Effector memory CD8-positive, alpha-beta T cell (primary cell): ENCODE data around the gene LMNTD2.
A peak's percentile ranks its signal among the peaks of the same experiment; 100 is the strongest.

Source experiments
- ATAC-seq: fragments of 150-1000 bp; cut with Tn5 transposase; replicated peaks from 2 replicates; pipeline ENCODE4 v1.10.0; 2021; ENCODE audit warnings: mild to moderate bottlenecking, moderate library complexity
- DNase-seq, 3 experiments: peaks; one replicate each; pipeline ENCODE4 v3.0.0; 2021
- H3K27ac Mint-ChIP-seq, 2 donors: one replicate each; pipeline ENCODE4 v1.8.0; 2022; ENCODE audit warnings: mild to moderate bottlenecking in 2 of 2, mixed read lengths in 2 of 2, moderate library complexity in 2 of 2
- H3K27me3 Mint-ChIP-seq, 2 donors: one replicate each; pipeline ENCODE4 v1.8.0; 2022; ENCODE audit warnings: mixed read lengths in 2 of 2
- H3K36me3 Mint-ChIP-seq: one replicate; pipeline ENCODE4 v1.8.0; 2022; ENCODE audit warnings: mild to moderate bottlenecking, moderate library complexity, mixed read lengths; ENCODE audit not compliant: insufficient read depth
- H3K4me1 Mint-ChIP-seq, 2 donors: one replicate each; pipeline ENCODE4 v1.8.0; 2022; ENCODE audit warnings: low read depth in 2 of 2, mixed read lengths in 2 of 2
- H3K4me3 Mint-ChIP-seq, 2 donors: one replicate each; pipeline ENCODE4 v1.8.0; 2022; ENCODE audit warnings: mild to moderate bottlenecking in 2 of 2, mixed read lengths in 2 of 2, moderate library complexity in 2 of 2
- H3K9me3 Mint-ChIP-seq, 2 donors: one replicate each; pipeline ENCODE4 v1.8.0; 2022; ENCODE audit warnings: mixed read lengths in 2 of 2

Gene LMNTD2

DNA sequence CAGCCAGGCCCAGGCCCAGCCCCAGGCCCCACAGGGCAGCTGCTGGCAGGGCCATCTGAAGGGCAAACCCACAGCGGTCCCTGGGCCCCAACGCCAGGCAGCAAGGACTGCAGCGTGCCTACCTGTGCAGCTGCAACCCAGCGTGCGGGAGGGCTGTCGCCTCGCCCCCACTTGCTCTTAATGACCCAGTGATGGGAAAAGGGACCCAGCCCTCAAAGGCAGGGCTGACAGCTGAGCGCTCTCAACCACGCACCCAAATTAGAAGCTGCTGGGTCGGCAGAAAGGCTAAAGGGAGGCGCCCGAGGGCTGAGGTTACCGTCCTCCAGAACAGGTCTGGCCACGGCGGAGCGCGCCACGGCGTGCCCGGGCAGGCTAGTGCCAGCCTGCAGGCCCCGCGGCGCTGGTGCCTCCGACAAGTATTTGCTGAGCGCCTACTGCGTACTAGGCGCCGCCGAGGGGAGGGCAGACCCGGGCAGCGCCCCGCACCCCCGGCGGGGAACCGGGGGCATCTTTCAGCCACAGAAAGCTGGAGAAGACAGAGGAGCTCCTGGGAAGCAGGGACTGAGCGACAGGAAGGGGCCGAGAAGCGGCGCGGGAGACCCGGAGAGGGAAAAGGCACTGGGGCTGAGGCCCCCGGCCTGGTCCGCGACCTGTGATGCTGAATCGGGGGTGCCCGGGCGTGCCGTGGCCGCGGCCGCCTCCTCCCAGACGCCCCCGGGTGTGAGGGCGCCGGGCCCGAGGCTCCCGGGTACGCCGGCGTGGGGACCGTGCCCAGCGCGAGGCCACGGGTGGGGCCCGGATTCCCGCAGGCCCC, 25.9 kb downstream of the LMNTD2 start:
- Mint-ChIP-seq H3K9me3 (no peaks in the 10 kb centered on the region), H3K36me3 (peaks cover 40% of the 10 kb centered on the region), H3K27ac (peak overlapping the region in 1 of 2 donors; percentile 35), H3K27me3 (no peaks in the 10 kb centered on the region), H3K4me1 (peaks cover 14 to 18% of the 10 kb centered on the region in 2 donors), H3K4me3 (peak overlapping the region; percentile 67 to 71)
- peak; percentile 1 for ATAC-seq
- DNase-seq: peak in 1 of 3 experiments; percentile 26

DNA sequence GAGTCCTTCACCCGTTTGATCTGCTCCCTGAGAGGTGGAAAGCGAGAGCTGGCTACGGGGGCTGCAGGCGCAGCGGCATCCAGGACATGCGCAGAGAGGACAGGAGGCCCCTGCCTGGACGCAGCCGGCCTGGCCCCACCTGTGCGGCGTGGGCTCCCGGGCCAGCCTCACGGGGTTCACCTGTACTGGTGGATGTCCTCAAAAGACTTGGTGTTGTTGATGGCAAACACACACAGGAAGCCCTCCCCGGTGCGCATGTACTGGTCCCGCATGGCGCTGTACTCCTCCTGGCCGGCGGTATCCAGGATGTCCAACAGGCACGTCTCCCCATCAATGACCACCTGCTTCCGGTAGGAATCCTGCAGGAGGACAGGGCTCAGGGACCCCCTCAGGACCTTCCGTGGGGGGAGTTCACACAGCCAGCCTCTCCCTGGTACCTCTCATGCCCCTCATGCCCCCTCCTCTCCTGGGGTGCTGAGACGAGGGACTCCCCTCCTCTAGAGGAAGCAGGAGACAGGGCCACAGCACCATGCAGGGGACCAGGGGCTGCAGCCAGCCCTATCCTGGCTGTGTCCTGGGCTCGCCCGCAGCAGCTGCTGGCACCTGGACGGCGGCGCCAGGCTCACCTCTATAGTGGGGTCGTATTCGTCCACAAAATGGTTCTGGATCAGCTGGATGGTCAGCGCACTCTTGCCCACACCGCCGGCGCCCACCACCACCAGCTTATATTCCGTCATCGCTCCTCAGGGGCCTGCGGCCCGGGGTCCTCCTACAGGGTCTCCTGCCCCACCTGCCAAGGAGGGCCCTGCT, 26.7 kb downstream of the LMNTD2 start:
- no peak for ATAC-seq
- H3K9me3 Mint-ChIP-seq: no peaks in the 10 kb centered on the region
- no peak overlapping the region for H3K27ac Mint-ChIP-seq
- no peaks in the 10 kb centered on the region for H3K27me3 Mint-ChIP-seq
- peak overlapping the region in 1 of 2 donors; percentile 71 for H3K4me3 Mint-ChIP-seq
- peaks cover 14 to 18% of the 10 kb centered on the region in 2 donors for H3K4me1 Mint-ChIP-seq
- peaks cover 40% of the 10 kb centered on the region for H3K36me3 Mint-ChIP-seq
- DNase-seq: no peak

DNA sequence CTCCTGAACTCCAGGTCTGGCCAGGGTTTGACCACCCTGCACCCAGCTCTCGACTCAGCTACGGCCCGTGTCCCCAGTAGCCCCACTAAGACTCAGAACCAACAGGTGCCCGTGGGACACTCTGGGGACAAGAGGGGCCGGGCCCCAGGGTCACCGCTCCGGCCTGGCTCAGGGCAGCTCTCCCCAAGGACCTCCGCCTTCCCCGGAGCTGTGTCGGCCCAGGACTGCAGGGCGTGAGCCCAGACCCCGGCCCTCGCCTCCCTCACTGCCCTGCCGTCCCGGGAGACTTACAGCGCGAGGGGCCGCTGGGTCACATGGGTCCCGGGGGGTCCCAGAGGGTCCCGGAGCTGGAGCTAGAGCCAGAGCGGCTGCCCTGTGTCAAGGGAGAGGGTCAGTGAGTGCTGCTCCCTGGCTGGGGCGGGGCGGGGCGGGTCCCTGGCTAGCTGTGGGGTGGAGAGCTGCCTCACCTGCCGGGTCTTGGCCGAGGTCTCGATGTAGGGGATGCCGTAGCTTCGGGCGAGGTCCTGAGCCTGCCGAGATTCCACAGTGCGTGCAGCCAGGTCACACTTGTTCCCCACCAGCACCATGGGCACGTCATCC, 27.5 kb downstream of the LMNTD2 start:
- Mint-ChIP-seq H3K27me3 (no peaks in the 10 kb centered on the region), H3K4me3 (no peak overlapping the region), H3K9me3 (no peaks in the 10 kb centered on the region), H3K4me1 (peaks cover 14 to 18% of the 10 kb centered on the region in 2 donors), H3K36me3 (peaks cover 38% of the 10 kb centered on the region), H3K27ac (no peak overlapping the region)
- DNase-seq (no peak), ATAC-seq (no peak)

DNA sequence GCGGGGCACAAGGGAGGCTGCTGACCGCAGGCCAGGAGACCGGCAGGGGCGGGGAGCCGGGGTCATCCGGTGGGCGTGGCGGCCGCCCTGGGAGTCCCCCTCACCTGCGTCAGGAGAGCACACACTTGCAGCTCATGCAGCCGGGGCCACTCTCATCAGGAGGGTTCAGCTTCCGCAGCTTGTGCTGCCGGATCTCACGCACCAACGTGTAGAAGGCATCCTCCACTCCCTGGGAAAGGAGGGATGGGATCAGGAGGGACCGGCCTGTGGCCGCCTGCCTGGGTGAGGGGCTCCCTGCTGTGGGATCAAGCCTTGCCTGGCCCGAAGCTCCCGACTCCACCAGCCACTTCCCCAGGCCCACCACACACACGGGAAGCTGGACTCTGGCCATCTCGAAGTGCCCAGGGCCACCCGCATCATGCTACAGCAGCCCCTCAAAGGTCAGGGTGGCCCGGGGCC, 28.0 kb downstream of the LMNTD2 start:
- H3K27ac Mint-ChIP-seq: no peak overlapping the region
- peaks cover 33% of the 10 kb centered on the region for H3K36me3 Mint-ChIP-seq
- DNase-seq: no peak
- H3K27me3 Mint-ChIP-seq: no peaks in the 10 kb centered on the region
- peaks cover 10 to 14% of the 10 kb centered on the region in 2 donors for H3K4me1 Mint-ChIP-seq
- ATAC-seq: no peak
- no peak overlapping the region for H3K4me3 Mint-ChIP-seq
- H3K9me3 Mint-ChIP-seq: no peaks in the 10 kb centered on the region

DNA sequence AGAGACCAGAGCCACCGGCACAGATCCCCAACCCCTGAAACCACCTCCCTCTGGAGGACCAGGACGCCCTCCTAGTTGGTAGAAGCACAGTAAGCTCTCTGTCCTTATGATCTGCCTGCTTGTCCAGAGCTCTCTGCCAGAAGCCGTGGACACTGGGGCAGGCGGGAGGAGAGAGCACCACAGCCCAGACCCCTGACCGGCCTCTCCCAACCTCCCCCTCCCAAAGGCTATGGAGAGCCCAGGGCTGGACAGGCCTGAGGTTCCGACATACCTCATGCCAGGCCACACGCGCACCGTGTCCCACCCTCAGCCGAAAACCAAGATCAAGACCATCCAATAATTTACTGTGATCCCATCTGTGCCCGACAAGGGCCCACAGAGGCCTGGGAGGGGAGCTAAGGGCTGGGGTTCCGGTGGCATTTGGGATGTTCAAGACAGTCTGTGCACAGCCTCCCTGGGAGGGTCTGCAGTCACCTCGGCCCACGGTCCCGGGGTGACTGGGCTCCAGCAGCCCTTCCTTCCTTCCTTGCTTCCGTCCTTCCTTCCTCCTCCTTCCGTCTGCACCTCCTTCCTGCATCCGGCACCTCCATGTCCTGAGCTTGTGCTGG, 28.5 kb downstream of the LMNTD2 start:
- peaks cover 28% of the 10 kb centered on the region for H3K36me3 Mint-ChIP-seq
- no peak for DNase-seq
- no peaks in the 10 kb centered on the region for H3K27me3 Mint-ChIP-seq
- no peak for ATAC-seq
- peak overlapping the region in 1 of 2 donors; percentile 21 for H3K4me3 Mint-ChIP-seq
- no peaks in the 10 kb centered on the region for H3K9me3 Mint-ChIP-seq
- H3K27ac Mint-ChIP-seq: no peak overlapping the region
- H3K4me1 Mint-ChIP-seq: peaks cover 6 to 10% of the 10 kb centered on the region in 2 donors

DNA sequence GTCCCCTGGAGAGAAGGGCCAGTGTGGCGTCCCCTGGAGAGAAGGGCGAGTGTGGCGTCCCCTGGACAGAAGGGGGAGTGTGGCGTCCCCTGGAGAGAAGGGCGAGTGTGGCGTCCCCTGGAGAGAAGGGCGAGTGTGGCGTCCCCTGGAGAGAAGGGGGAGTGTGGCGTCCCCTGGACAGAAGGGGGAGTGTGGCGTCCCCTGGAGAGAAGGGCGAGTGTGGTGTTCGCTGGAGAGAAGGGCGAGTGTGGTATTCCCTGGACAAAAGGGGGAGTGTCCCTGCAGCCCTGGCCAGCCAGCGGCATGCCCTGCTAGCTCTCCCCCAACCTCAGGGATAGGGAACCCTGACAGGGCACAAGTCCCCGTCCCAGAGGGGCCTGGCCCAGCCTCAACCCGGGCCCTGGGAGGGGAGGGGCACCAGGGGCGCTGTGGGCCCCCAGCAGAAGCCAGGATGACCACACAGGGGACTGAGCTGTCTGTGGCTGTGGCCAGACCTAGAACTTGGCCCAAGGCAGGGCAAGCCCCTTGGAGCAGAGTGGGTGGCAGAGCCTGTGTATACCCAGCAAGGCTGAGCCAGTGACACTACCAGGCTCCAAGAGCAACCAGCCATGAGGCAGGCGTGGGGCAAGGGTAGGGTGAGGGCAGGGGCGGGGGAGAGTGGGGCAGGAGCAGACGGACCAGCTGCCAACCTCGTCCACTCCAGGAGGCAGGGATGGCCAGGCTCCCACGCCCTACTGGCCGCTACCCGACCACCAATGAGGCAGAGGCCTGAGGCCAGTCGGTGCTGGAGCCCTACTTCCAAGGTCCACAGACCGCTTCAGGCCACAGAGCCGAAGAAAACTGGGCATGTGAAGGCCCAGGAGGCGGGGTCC, 29.3 kb downstream of the LMNTD2 start:
- no peak for ATAC-seq
- H3K27ac Mint-ChIP-seq: no peak overlapping the region

DNA sequence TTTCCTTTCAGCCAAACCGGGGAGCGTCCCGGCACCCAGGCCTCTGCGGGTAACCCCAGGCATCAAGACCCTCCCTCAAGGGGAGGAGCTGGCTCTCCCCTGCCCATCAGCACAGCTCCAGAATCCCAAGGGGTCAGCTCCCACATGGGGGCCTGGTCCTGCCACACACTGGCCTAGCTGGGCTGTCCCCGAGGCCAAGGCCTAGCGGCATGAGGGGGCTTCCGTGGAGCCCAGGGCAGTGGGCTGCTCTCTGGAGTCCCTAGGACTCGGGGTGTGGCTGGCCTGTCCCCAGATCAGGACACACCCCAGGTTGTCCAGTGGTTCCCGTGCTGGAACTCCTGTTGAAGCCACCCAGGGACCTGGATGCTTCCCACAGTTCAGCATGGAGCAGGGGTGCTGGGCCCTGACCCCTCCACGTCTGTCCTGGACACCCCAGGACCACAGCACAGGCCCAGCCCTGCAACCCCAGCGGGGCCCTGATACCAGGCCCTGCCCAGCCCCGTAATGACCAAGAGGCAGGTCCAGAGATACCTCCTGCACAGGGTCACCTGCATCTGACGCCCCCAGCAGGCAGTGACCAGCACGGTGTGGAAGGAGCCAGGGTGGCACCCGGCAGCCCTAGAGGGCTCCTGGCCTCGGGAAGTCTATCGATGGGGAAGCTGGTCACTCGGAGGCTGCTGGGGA, 30.7 kb downstream of the LMNTD2 start:
- Mint-ChIP-seq H3K27me3 (no peaks in the 10 kb centered on the region), H3K9me3 (no peaks in the 10 kb centered on the region), H3K36me3 (peaks cover 13% of the 10 kb centered on the region), H3K4me3 (no peak overlapping the region), H3K4me1 (peaks cover 0 to 5% of the 10 kb centered on the region in 2 donors), H3K27ac (no peak overlapping the region)
- DNase-seq (no peak), ATAC-seq (no peak)

More for the DNA sequence above, 29.3 kb downstream of the LMNTD2 start:
- Mint-ChIP-seq H3K4me1 (peaks cover 2 to 6% of the 10 kb centered on the region in 2 donors), H3K9me3 (no peaks in the 10 kb centered on the region), H3K36me3 (peaks cover 19% of the 10 kb centered on the region), H3K27me3 (no peaks in the 10 kb centered on the region), H3K4me3 (no peak overlapping the region)
- DNase-seq: no peak

DNA sequence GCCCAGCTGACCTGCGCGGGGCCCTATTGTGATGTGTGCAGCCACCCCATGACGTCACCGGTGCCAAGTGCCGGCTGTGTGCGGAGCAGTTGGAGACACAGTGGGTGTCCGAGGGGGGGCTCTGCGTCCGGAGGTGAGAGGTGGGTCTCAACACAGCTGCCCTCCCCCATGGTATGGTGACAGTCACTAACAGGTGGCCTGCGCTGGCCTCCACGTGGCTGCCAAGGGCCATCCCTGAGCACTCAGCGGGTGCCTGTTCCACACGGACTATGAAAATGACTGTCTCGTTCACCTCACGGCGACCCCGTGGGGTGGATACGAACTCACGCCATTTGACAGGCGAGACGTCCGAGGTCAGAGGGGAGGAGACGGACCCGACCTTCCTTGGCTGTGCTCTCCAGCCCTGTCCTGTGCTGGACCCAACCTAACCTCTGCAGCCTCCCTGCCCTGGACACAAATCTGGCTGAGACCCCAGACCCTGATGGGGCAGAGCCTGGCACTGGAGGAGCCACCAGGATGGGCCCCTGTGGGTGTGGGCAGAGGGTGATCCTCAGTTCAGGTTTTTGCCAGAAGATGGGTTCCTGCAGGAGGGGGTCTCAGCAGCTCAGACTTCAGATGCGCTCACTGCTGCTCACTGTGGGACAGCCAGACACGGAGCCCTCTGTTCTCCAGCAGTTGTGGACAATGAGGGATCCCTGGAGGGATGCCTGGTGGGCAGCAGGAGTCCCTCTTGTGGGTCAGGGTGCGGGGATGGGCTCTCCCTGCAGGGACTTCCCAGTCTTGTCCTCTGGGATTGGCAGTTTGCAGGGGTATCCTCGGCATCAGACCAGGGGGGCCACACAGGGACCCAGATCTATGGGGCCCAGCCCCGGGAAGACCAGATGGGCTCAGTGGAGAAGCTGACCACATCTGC, 31.5 kb downstream of the LMNTD2 start:
- DNase-seq: no peak
- Mint-ChIP-seq H3K27ac (no peak overlapping the region), H3K4me1 (peaks cover 0 to 5% of the 10 kb centered on the region in 2 donors), H3K27me3 (no peaks in the 10 kb centered on the region), H3K36me3 (peaks cover 11% of the 10 kb centered on the region), H3K4me3 (no peak overlapping the region), H3K9me3 (no peaks in the 10 kb centered on the region)
- ATAC-seq: no peak

DNA sequence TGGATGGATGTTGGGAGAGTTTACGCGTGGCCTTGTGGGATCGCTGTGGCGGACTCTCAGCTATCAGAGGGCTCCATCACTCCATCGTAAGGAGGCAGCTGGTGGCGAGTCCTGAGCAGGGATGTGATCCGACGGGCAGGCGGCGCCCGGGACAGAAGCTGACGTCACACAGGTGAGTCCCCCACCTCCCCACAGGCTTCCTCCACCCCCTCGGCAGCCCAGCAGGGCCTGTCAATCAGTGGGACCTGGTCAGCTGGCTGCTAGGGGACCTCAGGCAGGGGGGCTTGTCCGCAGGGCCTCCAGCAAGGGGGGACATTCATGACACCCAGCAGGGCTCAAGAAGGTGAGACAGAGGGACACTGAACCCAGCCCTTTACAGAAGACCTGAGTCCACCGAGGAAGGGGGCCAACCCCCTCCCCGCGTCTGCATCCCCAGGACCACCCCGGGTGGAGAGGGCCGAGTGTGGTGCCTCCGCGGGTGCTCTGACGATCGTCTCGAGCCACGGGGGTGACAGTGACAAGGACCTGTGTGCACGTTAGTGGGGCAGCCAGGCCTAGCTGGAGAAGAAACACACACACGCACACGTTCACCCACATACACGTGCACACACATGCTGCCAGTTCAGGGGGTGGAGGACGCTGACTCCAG, 32.2 kb downstream of the LMNTD2 start:
- H3K4me3 Mint-ChIP-seq: no peak overlapping the region

DNA sequence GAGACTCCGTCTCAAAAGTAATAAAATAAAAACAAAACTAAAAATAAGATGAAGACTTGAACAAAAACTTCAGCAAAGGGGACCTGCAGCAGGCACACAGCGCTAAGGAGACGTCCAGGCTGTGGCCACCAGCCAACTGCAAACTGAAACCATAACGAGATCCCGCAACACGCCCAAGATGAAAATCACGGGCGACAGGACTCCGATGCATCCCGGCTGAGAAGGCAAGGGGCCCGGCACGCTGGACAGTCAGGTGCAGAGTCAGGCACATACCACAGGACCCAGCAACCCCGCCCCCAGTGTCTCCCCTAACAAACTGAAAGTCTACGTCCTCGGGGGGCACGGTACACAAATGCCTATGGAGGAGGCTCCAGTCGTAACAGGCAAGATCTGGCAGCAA, 34.3 kb downstream of the LMNTD2 start:
- Mint-ChIP-seq H3K4me1 (peaks cover 0 to 3% of the 10 kb centered on the region in 2 donors), H3K9me3 (no peaks in the 10 kb centered on the region), H3K27ac (no peak overlapping the region), H3K4me3 (no peak overlapping the region), H3K27me3 (no peaks in the 10 kb centered on the region), H3K36me3 (no peaks in the 10 kb centered on the region)
- ATAC-seq (no peak), DNase-seq (no peak)

More for the DNA sequence above, 32.2 kb downstream of the LMNTD2 start:
- Mint-ChIP-seq H3K9me3 (no peaks in the 10 kb centered on the region), H3K4me1 (peaks cover 0 to 5% of the 10 kb centered on the region in 2 donors), H3K27me3 (no peaks in the 10 kb centered on the region), H3K36me3 (peaks cover 11% of the 10 kb centered on the region), H3K27ac (no peak overlapping the region)
- ATAC-seq (no peak), DNase-seq (no peak)

DNA sequence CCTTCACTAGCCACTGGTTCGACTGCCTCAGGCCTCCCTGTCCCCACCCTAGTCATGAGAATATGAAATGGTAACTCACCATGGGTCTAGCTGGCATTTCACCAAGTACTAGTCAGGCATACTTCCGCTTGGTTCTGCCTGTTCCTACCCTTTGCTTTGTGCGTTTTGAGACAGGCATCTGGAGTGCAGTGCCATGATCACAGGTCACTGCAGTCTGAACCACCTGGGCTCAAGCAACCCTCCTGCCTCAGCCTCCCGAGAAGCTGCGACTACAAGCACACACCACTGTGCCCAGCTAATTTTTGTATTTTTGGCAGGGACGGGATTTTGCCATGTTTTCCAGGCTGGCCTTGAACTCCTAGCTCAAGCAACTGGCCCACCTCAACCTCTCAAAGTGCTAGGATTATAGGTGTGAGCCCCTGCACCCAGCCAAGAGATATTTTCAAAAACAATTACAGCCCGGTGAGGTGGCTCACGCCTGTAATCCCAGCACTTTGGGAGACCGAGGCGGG, 39.3 kb downstream of the LMNTD2 start:
- no peaks in the 10 kb centered on the region for H3K27me3 Mint-ChIP-seq
- no peaks in the 10 kb centered on the region for H3K9me3 Mint-ChIP-seq
- peaks cover 3% of the 10 kb centered on the region for H3K36me3 Mint-ChIP-seq
- no peak for DNase-seq
- no peak overlapping the region for H3K27ac Mint-ChIP-seq
- H3K4me3 Mint-ChIP-seq: no peak overlapping the region
- ATAC-seq: no peak
- H3K4me1 Mint-ChIP-seq: peaks cover 3 to 6% of the 10 kb centered on the region in 2 donors
